ENCODE data around the gene GRIN2A.

GRIN2A gene

DNA sequence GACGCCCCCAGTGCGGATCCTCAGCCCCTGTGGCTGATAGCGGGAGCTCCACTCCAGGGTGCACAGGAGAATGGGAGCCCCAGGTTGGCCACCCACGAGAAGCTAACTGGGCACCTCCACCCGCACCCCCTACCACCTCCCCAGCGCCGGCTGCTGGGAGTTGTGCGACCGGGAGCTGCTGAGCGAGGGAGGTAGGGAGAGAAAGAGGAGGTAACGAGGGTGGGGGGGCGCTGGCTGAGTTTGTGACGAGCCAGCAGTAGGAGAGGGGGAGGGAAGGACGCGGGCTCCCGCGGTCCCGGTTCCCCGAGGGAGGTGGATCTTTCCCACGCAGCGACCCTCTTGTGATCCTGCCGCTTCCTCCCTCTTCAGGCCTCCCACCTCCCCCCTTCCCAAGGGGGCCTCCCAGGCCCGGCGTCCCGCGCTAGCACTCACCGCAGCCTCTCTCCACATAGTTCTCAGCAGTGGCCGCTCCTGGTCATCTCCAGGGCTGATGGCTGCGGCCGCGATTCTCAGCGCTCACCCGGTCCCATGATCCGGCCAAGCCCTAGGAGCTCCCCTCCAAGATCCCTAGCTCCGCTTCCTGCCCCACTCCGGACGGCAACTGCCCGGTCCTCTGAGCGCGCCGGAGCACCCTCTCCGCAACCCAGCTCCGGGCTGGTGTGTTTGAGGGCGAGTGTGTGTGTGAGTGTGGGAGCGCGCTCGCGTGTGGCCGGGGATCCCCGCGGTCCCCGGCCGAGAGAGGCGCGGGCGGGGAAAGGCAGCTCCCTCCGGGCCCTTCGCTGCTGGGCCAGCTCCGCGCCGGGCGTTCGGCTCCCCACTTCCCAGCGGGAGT, at the start of gene GRIN2A:
TSS of gene GRIN2A (minus strand) at position 207 of the 832 bp plus-strand sequence. CDS start 2,017 bp downstream, outside the sequence.
- no peak; the same call in 2 of the 3 replicates for ATAC-seq
- TF ChIP-seq, protein P1, sequence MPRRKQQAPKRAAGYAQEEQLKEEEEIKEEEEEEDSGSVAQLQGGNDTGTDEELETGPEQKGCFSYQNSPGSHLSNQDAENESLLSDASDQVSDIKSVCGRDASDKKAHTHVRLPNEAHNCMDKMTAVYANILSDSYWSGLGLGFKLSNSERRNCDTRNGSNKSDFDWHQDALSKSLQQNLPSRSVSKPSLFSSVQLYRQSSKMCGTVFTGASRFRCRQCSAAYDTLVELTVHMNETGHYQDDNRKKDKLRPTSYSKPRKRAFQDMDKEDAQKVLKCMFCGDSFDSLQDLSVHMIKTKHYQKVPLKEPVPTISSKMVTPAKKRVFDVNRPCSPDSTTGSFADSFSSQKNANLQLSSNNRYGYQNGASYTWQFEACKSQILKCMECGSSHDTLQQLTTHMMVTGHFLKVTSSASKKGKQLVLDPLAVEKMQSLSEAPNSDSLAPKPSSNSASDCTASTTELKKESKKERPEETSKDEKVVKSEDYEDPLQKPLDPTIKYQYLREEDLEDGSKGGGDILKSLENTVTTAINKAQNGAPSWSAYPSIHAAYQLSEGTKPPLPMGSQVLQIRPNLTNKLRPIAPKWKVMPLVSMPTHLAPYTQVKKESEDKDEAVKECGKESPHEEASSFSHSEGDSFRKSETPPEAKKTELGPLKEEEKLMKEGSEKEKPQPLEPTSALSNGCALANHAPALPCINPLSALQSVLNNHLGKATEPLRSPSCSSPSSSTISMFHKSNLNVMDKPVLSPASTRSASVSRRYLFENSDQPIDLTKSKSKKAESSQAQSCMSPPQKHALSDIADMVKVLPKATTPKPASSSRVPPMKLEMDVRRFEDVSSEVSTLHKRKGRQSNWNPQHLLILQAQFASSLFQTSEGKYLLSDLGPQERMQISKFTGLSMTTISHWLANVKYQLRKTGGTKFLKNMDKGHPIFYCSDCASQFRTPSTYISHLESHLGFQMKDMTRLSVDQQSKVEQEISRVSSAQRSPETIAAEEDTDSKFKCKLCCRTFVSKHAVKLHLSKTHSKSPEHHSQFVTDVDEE (CRISPR knock-in tag; IDR thresholded peaks at IDR 0.05) = no peak
- TF ChIP-seq ZFP3 (CRISPR knock-in tag; IDR thresholded peaks at IDR 0.05) = no peak
- TF ChIP-seq GLIS3 (CRISPR knock-in tag; IDR thresholded peaks at IDR 0.05) = no peak
- TF ChIP-seq TCF4 (CRISPR knock-in tag; IDR thresholded peaks at IDR 0.05; ENCODE audit: borderline replicate concordance) = no peak
- TF ChIP-seq ZNF8 (CRISPR knock-in tag; IDR thresholded peaks at IDR 0.05) = no peak
- no peak for TF ChIP-seq ZC3H10 (CRISPR knock-in tag; IDR thresholded peaks at IDR 0.05)
- no peak for TF ChIP-seq SNAI2 (CRISPR knock-in tag; IDR thresholded peaks at IDR 0.05)
- TF ChIP-seq ISL1 (CRISPR knock-in tag; IDR thresholded peaks at IDR 0.05) = no peak
- TF ChIP-seq ARNTL (CRISPR knock-in tag; IDR thresholded peaks at IDR 0.05; ENCODE audit: borderline replicate concordance, low read depth) = no peak
- TF ChIP-seq, protein P2, sequence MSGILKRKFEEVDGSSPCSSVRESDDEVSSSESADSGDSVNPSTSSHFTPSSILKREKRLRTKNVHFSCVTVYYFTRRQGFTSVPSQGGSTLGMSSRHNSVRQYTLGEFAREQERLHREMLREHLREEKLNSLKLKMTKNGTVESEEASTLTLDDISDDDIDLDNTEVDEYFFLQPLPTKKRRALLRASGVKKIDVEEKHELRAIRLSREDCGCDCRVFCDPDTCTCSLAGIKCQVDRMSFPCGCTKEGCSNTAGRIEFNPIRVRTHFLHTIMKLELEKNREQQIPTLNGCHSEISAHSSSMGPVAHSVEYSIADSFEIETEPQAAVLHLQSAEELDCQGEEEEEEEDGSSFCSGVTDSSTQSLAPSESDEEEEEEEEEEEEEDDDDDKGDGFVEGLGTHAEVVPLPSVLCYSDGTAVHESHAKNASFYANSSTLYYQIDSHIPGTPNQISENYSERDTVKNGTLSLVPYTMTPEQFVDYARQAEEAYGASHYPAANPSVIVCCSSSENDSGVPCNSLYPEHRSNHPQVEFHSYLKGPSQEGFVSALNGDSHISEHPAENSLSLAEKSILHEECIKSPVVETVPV (CRISPR knock-in tag; IDR thresholded peaks at IDR 0.05) = no peak
- no peak for TF ChIP-seq PPARA (CRISPR knock-in tag; IDR thresholded peaks at IDR 0.05; ENCODE audit: borderline replicate concordance)

GRCh38 chr16:10231563-10231962, 49.3 kb upstream of the GRIN2A start:
- no peak for TF ChIP-seq TCF4 (CRISPR knock-in tag; IDR thresholded peaks at IDR 0.05; ENCODE audit: borderline replicate concordance)
- TF ChIP-seq ESRRG (CRISPR knock-in tag; IDR thresholded peaks at IDR 0.05) = no peak
- TF ChIP-seq, protein P3, sequence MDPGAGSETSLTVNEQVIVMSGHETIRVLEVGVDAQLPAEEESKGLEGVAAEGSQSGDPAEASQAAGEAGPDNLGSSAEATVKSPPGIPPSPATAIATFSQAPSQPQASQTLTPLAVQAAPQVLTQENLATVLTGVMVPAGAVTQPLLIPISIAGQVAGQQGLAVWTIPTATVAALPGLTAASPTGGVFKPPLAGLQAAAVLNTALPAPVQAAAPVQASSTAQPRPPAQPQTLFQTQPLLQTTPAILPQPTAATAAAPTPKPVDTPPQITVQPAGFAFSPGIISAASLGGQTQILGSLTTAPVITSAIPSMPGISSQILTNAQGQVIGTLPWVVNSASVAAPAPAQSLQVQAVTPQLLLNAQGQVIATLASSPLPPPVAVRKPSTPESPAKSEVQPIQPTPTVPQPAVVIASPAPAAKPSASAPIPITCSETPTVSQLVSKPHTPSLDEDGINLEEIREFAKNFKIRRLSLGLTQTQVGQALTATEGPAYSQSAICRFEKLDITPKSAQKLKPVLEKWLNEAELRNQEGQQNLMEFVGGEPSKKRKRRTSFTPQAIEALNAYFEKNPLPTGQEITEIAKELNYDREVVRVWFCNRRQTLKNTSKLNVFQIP (CRISPR knock-in tag; IDR thresholded peaks at IDR 0.05; ENCODE audit: borderline replicate concordance, low read depth) = no peak
- TF ChIP-seq CREB5 (CRISPR knock-in tag; IDR thresholded peaks at IDR 0.05; ENCODE audit: low read depth) = no peak
- TF ChIP-seq, protein P2 (CRISPR knock-in tag; IDR thresholded peaks at IDR 0.05) = no peak
- TF ChIP-seq ISL1 (CRISPR knock-in tag; IDR thresholded peaks at IDR 0.05) = no peak
- TF ChIP-seq, protein P1 (CRISPR knock-in tag; IDR thresholded peaks at IDR 0.05) = no peak
- TF ChIP-seq ZNF8 (CRISPR knock-in tag; IDR thresholded peaks at IDR 0.05) = no peak
- no peak for TF ChIP-seq ZNF70 (CRISPR knock-in tag; IDR thresholded peaks at IDR 0.05)

DNA sequence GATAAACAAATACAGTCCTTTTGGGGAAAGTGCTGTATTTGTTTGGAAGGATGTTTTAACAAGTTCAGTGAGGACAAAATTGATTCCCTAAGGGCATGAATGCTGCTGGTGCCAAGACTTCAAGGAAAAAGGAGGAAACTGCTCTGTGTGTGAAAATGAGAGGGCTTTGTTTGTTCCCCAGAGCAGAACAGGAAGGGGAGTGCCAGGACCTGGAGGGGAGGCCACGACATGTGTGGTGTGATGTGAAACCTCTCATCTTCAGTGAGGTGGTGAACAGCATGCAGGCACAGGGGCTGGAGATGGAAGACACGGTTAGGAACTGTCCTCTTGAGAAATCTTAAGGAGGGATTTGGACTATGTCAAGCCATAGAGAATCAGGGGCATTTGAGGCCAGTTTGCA, 46.6 kb upstream of the GRIN2A start:
- ATAC-seq = no peak
- TF ChIP-seq SNAI2 (CRISPR knock-in tag; IDR thresholded peaks at IDR 0.05) (no peak), ZFP3 (CRISPR knock-in tag; IDR thresholded peaks at IDR 0.05) (no peak), OSR1 (CRISPR knock-in tag; IDR thresholded peaks at IDR 0.05) (no peak)
- TF ChIP-seq, protein P2 (CRISPR knock-in tag; IDR thresholded peaks at IDR 0.05) = no peak
- TF ChIP-seq, protein P1 (CRISPR knock-in tag; IDR thresholded peaks at IDR 0.05) = no peak
- TF ChIP-seq, protein P3 (CRISPR knock-in tag; IDR thresholded peaks at IDR 0.05; ENCODE audit: borderline replicate concordance, low read depth) = no peak

More at GRCh38 chr16:10231563-10231962, 49.3 kb upstream of the GRIN2A start:
- ATAC-seq = no peak

All from SK-N-SH treated with all-trans-retinoic acid at 6 μM for 48 hours (cell line).